ENCODE results near the gene SEC16A. TPM values are rescaled to one million over a fixed set of nuclear protein-coding genes. Genes with fewer than 3 reads are reported as not detected.

The SEC16A gene
- total and polyA plus RNA-seq, 2 experiments from 2014 or later, result 42.0 to 42.7 TPM

DNA sequence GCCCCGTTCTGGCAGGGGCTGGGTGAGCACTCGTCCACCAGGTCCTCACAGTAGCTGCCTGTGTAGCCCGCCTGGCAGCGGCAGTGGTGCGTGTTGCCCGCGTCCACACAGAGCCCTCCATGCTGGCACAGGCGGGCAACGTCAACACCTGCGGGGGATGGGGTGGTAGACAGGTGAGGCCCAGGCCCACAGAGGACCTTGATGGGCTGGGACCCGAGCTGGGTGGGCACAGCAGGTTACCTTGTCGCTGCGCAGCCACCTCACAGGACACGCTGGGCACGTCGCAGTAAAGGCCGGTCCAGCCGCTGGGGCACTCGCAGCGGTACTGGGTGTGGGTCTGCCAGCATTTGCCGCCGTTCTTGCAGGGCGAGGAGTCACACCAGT lies 25.1 kb upstream of the SEC16A start:
- H3K27ac ChIP-seq, result no peak overlapping the region
- WGBS (ENCODE audit: low lambda C conversion rate, missing lambda C conversion rate), result 98% methylated on average over 17 of the region's 23 CpGs
- no peak overlapping the region for H2AFZ ChIP-seq
- no peaks in the 10 kb centered on the region for H4K20me1 ChIP-seq (ENCODE audit: insufficient read depth, poor library complexity, severe bottlenecking)
- no peaks in the 10 kb centered on the region for H3K9me3 ChIP-seq (ENCODE audit: low read depth)
- H3K4me3 ChIP-seq, result no peak overlapping the region
- no peaks in the 10 kb centered on the region for H3K4me1 ChIP-seq (ENCODE audit: insufficient read depth)
- H3K9me2 ChIP-seq (replicated peaks; ENCODE audit: insufficient read depth), result no peaks in the 10 kb centered on the region
- no peaks in the 10 kb centered on the region for H3K27me3 ChIP-seq
- no peak overlapping the region for H3K4me2 ChIP-seq
- DNase-seq (ENCODE audit: low spot score), result no peak
- no peaks in the 10 kb centered on the region for H3K79me2 ChIP-seq
- no peaks in the 10 kb centered on the region for H3K36me3 ChIP-seq (replicated peaks; ENCODE audit: insufficient read depth, low read depth)
- TF ChIP-seq EZH2 (IDR thresholded peaks at IDR 0.05; ENCODE audit: borderline replicate concordance), result no peak
- no peak for TF ChIP-seq EZH2phosphoT487 (IDR thresholded peaks at IDR 0.05; ENCODE audit: low read depth, severe bottlenecking, unreplicated experiment)
- TF ChIP-seq, protein P1, sequence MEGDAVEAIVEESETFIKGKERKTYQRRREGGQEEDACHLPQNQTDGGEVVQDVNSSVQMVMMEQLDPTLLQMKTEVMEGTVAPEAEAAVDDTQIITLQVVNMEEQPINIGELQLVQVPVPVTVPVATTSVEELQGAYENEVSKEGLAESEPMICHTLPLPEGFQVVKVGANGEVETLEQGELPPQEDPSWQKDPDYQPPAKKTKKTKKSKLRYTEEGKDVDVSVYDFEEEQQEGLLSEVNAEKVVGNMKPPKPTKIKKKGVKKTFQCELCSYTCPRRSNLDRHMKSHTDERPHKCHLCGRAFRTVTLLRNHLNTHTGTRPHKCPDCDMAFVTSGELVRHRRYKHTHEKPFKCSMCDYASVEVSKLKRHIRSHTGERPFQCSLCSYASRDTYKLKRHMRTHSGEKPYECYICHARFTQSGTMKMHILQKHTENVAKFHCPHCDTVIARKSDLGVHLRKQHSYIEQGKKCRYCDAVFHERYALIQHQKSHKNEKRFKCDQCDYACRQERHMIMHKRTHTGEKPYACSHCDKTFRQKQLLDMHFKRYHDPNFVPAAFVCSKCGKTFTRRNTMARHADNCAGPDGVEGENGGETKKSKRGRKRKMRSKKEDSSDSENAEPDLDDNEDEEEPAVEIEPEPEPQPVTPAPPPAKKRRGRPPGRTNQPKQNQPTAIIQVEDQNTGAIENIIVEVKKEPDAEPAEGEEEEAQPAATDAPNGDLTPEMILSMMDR (IDR thresholded peaks at IDR 0.05; ENCODE audit: poor library complexity), result no peak

DNA sequence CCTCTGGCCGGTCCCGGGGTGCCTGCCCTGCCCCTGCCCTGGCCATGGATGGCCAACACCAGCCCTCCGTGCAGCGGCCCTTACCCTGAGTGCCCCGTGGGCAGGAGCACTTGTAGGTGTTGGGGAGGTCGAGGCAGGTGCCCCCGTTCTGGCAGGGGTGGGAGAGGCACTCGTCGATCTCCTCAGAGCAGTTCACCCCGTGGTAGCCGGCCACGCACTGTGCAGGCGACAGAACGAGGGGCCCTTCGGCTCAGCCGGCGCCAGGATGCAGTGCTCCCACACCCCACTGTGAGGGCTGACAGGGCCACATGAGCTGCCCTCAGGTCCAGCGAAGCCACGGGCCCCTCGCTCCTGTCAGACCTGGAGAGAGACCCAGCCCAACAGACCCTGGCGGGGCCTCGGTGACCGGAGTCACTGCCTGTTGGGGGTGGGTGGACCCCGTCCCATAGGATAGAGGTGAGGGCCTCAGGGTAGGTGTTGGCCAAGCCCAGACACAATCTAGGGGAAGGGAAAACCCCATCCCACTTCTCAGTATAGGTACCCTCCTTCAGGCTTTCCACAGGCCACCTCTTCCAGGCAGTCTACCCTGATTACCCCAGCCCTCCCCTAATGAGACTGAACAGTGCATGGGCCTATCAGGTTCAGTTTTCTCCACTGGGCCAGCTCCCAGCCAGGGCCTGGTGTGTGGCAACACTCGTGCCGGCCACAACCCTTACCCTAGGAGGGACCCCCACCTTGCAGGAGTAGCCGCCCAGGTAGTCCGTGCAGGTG lies 24.6 kb upstream of the SEC16A start:
- H3K9me2 ChIP-seq (replicated peaks; ENCODE audit: insufficient read depth), result no peaks in the 10 kb centered on the region
- no peaks in the 10 kb centered on the region for H3K9me3 ChIP-seq (ENCODE audit: low read depth)
- no peaks in the 10 kb centered on the region for H4K20me1 ChIP-seq (ENCODE audit: insufficient read depth, poor library complexity, severe bottlenecking)
- no peak overlapping the region for H2AFZ ChIP-seq
- H3K27ac ChIP-seq, result no peak overlapping the region
- DNase-seq (ENCODE audit: low spot score), result no peak
- H3K36me3 ChIP-seq (replicated peaks; ENCODE audit: insufficient read depth, low read depth), result no peaks in the 10 kb centered on the region
- WGBS (ENCODE audit: low lambda C conversion rate, missing lambda C conversion rate), result 98% methylated on average over 28 of the region's 28 CpGs
- no peaks in the 10 kb centered on the region for H3K4me1 ChIP-seq (ENCODE audit: insufficient read depth)
- H3K4me2 ChIP-seq, result no peak overlapping the region
- H3K27me3 ChIP-seq, result no peaks in the 10 kb centered on the region
- H3K79me2 ChIP-seq, result no peaks in the 10 kb centered on the region
- no peak for TF ChIP-seq EZH2 (IDR thresholded peaks at IDR 0.05; ENCODE audit: borderline replicate concordance)
- TF ChIP-seq EZH2phosphoT487 (IDR thresholded peaks at IDR 0.05; ENCODE audit: low read depth, severe bottlenecking, unreplicated experiment), result no peak
- TF ChIP-seq, protein P1 (IDR thresholded peaks at IDR 0.05; ENCODE audit: poor library complexity), result no peak
- H3K4me3 ChIP-seq, result no peak overlapping the region

DNA sequence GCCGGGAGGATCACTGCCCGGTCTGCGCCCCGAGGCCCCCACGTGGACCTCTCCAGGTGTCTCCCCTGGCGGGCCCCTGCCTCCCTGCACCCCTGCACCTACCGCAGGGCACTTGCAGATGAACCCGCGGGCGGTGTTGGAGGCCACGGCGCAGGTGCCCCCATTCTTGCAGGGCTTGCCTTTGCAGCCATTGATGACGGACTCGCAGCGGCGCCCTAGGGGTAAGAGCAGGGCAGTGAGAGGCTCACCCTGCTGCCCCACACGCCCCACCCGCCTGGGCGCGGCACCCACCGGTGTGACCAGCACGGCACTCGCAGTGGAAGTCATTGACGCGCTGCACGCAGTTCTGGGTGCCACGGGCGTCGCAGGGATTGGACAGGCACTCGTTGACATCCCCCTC lies 23.6 kb upstream of the SEC16A start:
- H3K4me2 ChIP-seq, result no peak overlapping the region
- no peaks in the 10 kb centered on the region for H3K36me3 ChIP-seq (replicated peaks; ENCODE audit: insufficient read depth, low read depth)
- H3K4me3 ChIP-seq, result no peak overlapping the region
- no peaks in the 10 kb centered on the region for H3K79me2 ChIP-seq
- 97% methylated on average over 24 of the region's 30 CpGs for WGBS (ENCODE audit: low lambda C conversion rate, missing lambda C conversion rate)
- DNase-seq (ENCODE audit: low spot score), result no peak
- no peaks in the 10 kb centered on the region for H3K9me2 ChIP-seq (replicated peaks; ENCODE audit: insufficient read depth)
- no peaks in the 10 kb centered on the region for H3K9me3 ChIP-seq (ENCODE audit: low read depth)
- no peak overlapping the region for H2AFZ ChIP-seq
- no peaks in the 10 kb centered on the region for H3K27me3 ChIP-seq
- no peak overlapping the region for H3K27ac ChIP-seq
- H3K4me1 ChIP-seq (ENCODE audit: insufficient read depth), result no peaks in the 10 kb centered on the region
- TF ChIP-seq EZH2phosphoT487 (IDR thresholded peaks at IDR 0.05; ENCODE audit: low read depth, severe bottlenecking, unreplicated experiment), result no peak
- H4K20me1 ChIP-seq (ENCODE audit: insufficient read depth, poor library complexity, severe bottlenecking), result no peaks in the 10 kb centered on the region
